IPS DF 4.7 (cell line): ENCODE measurements around the gene SLC2A13.
A peak's percentile ranks its signal among the peaks of the same experiment; 100 is the strongest.
"Not testable (repeated sequence)": the region's sequence is repeated elsewhere in the genome, so short reads cannot be mapped to it uniquely, and the experiment has no call there.

Source experiments
- DNase-seq: peaks from one replicate; pipeline ENCODE4 v3.0.0-alpha.2; 2013; ENCODE audit warnings: low spot score; ENCODE audit errors: extremely low read depth

The SLC2A13 gene

DNA sequence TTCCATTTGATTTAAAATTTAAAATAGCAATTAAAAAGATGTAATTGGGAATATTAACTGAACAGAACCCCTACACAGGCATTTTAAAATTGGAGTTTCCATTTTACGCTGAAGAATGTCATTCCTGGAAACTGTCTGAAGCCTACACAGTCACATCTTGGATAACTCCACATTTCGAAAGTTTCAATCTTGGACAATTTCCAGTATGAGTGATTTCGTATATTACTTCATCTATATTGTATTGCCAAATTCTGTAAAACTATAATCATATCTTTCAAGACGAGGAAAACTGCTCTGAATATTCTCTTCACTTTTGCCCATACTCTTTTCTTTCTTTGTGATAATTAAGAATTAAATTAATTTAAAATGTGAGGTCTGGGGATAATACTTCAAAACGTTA is 292.1 kb downstream of the SLC2A13 start:
- DNase-seq: no peak

DNA sequence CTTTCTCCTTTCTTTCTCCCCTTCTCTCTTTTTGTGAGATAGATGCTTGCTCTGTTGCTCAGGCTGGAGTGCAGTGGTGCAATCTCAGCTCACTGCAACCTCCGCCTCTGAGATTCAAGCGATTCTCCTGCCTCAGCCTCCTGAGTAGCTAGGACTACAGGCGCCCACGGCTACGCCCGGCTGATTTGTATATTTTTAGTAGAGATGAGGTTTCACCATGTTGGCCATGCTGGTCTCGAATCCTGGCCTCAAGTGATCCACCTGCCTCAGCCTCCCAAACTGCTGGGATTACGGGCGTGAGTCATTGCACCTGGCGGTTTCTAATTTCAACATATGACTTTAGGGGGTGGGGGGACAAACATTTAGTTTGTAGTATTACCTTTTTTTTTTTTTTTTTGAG is 293.4 kb downstream of the SLC2A13 start:
- DNase-seq: not testable (repeated sequence)

DNA sequence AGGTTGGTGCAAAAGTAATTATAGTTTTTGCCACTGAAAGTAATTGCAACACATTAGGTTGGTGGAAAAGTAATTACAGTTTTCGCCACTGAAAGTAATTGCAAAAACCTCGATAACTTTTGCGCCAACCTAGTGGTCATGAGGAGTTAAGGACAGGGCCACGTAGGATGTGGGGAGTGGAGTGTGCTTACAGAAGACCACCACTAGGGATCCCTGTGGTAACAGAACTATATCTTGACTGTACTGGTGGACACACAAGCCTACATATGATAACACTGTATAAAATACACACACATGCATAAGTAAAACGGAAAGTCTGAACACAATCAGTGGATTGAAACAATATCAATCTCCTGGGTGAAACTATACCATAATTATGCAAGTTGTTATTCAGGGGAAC is 298.8 kb downstream of the SLC2A13 start:
- peak; percentile 33 for DNase-seq

DNA sequence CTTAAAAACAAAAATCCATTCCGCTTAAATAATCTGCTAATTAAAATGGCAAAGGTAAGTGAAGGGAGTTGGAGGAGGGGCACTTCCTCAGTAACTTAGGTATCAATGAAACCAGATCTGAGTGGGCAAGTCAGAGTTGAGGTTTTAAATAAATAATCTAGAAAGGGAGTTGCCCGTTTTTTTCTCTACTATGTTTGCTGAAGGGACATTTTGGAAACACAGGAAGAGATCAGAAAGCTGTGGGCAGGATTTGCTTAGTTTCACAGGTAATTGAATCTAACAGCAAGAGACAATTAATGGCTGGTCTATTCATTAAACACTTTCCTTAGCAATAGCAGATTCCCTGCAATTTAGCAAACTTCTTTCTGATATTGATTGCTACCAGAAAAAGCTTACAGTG is 300.2 kb downstream of the SLC2A13 start:
- no peak for DNase-seq

DNA sequence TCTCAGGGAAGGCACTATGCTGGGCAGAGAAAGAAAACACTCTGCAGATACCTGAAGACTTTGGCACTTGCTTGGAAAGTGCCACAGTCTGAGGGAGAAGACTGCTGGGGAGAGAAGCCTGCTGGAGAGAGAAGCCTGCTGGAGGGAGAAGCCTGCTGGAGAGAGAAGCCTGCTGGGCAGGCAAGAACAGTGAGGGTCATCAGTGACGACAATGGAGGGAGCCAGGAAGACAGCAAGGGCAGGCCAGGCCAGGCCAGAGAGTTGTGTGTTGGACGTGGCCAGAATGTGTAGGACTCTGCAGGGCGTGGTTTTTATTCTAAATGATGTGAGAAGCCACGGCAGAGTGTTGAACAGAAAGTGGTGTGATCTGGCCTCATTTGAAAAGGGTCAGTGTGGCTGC is 301.0 kb downstream of the SLC2A13 start:
- no peak for DNase-seq

DNA sequence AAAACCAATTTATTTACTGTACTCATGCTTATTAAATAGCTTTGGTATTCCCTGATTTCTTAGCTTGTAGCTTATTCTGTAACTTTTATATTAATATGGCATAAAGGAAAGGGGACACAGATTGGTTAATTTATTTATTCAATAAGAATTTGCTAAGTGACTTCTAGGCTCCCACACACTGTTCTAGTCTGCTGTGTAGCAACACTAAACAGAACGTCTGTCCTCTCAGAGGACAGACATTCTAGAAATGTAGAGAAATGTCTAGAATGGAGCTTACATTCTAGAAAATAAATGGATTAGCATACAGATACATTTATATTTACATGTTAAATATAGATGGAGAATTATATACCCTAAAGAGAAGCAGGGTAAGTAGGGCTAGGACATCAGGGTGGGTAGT is 301.4 kb downstream of the SLC2A13 start:
- no peak for DNase-seq

DNA sequence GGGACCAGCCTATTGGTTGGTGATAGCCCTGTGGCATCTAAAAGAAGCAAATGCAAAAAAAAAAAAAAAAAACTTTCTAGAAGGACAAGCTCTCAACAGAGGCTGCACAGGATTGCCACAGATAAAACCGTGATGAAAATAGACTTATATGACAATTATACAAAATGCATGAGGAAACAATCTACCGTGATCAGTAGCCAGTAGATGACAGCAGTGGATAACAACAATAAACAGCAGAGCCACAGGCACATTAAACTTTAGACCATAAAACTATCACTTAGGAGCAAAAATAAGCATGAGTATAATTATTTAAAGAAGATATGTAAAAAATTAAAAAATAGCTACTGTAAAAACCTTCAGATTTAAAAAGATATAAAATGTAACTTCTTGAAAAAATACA is 302.7 kb downstream of the SLC2A13 start:
- DNase-seq: no peak

DNA sequence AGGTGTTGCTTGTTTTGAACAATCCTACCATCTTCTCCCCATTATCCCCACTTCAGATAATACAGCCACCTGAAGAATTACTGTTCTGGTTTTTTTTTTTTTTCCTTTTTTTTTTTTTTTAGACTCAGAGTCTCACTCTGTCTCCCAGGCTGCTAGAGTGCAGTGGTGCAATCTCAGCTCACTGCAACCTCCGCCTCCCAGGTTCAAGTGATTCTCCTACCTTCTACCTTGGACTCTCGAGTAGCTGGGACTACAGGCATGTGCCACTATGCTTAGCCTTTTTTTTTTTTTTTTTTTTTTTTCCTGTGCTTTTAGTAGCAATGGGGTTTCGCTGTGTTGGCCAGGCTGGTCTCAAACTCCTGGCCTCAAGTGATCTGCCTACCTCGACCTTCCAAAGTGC is 306.9 kb downstream of the SLC2A13 start:
- no peak for DNase-seq

DNA sequence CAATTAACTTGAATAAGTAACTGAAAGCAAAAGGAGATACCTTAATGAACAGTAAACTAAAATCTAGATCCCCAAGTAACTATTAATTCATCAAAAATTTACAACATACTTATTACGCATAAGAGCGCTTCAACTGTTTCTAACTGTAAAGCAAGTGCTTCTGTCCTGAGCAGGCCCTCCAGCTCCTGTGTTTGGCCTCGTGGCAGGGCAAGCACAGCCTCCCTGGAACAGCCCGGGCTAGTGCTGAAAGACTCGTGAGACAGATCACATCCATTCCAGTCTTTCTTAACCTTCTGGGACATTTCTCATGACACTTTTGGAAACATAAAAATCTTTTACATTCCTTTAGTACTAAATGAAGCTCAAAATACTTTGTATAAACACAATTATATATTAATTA is 307.5 kb downstream of the SLC2A13 start:
- no peak for DNase-seq

DNA sequence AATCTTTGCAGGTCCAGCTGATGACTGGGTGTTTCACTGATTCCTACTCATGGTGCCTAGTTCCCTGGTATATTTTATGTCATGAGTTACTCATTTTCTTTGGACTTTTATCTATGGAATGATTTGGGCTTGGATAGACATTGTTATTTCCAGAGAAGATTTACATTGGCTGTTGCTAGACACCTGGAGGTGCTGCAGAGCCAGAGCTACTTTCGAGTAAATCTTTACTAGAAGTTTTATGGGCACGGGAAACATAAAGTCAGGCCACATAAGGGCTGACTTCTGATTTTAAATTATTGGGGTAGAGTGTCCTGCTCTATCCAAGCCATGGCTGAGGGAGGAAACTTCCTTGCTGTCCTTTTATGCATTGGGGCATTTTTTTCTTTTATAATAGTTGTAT is 310.4 kb downstream of the SLC2A13 start:
- no peak for DNase-seq

DNA sequence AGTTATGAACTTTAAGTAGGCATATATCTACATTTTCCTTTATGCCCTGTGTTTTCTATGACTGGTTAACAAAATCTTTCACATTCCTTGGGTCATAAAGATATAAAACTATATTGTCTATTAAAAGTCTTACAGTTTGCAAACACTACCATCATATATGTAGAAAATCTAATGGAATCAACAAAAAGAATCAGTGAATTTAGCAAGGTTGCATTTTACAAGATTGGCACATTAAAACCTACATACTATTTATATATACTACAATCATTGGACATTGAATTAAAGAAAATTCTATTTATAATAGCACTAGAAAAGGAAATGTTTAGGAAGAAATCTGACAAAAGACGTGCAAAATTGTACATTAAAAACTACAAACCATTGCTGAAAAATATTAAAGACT is 312.9 kb downstream of the SLC2A13 start:
- no peak for DNase-seq

DNA sequence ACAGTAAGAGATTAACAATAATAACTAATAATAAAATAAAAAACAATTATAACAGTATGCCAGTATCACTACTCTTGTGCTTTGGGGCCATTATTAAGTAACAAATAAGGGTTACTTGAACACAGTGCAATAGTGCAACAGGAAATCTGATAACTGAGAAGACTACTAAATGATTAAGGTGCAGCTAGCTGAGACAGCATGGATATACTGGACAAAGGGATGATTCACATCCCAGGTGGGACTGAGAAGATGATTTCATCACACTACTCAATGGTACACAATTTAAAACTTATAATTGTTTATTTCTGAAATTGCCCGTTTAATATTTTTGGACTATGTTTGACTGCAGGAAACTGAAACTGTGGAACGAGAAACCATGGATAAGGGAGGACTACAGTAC is 317.6 kb downstream of the SLC2A13 start:
- DNase-seq: no peak

DNA sequence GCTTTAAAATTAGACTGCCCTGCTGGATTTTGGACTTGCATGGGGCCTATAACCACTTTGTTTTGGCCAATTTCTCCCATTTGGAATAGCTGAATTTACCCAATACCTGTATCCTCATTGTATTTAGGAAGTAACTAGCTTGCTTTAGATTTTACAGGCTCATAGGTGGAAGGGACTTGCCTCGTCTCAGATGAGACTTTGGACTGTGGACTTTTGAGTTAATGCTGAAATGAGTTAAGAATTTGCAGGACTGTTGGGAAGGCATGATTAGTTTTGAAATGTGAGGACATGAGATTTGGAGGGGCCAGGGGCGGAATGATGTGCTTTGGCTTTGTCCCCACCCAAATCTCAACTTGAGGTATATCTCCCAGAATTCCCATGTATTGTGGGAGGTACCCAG is 320.1 kb downstream of the SLC2A13 start:
- not testable (repeated sequence) for DNase-seq

DNA sequence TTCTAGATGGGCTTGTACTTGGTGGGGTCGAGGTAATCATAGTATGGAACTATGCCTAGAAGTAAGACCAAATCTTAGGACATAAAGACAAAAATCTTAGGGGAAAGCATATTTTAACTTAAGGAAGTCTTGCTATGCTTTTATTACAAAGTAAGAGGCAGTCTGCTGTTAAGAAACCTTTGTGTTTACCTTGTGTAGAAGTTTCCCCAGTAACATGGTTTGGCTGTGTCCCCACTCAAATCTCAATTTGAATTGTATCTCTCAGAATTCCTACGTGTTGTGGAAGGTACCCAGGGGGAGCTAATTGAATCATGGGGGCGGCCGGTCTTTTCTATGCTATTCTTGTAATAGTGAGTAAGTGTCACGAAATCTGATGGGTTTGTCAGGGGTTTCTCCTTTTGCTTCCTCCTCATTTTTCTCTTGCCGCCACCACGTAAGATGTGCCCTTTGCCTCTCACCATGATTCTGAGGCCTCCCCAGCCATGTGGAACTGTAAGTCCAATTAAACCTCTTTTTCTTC is 323.8 kb downstream of the SLC2A13 start:
- no peak for DNase-seq

DNA sequence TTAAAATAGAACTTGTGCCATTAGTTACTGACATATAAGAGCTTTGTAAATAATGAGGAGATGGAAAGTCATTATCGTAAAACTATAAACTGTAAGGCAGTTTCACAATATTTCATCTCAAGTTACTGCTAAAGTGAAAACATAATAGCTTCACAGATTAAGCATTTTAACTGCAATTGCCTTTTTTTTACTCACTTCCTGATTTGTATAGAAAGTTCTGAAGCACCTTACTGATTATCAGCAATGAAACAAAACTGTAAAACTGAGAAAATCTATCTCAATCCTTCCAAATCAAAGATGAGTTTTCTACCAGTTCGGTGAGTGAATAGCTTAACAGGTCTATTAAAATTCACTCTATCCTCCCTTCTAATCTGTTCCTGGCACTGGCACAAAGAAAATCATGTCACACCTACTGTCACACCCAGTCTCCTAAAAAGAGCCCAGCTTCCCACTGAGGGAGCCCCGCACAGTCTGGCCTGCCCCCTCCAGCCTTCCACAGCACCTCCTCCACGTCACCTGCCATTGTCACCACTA is 324.9 kb downstream of the SLC2A13 start:
- DNase-seq: no peak

DNA sequence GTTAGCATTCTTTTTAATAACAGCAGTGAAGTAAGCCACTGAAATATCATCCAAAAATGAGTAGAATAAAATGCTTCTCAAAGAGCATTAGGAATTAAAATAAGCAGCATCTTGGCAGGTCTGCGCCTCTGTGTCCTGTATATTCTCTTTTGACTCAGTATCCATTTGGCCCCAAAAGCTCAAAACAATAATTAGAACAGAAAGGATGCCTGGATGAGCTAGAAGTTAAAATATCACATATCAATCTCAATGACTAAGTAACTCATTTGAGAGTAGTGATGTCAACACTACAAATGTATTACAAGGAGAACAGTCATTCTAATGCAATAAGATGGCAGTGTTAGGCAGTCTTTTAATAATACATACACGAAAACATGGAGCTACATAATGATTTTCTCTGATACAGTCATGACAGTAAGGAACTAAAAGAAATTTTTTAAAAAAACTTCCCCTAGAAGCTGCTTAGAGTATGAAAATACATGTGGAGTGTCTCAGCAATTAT is 325.4 kb downstream of the SLC2A13 start:
- DNase-seq: no peak

DNA sequence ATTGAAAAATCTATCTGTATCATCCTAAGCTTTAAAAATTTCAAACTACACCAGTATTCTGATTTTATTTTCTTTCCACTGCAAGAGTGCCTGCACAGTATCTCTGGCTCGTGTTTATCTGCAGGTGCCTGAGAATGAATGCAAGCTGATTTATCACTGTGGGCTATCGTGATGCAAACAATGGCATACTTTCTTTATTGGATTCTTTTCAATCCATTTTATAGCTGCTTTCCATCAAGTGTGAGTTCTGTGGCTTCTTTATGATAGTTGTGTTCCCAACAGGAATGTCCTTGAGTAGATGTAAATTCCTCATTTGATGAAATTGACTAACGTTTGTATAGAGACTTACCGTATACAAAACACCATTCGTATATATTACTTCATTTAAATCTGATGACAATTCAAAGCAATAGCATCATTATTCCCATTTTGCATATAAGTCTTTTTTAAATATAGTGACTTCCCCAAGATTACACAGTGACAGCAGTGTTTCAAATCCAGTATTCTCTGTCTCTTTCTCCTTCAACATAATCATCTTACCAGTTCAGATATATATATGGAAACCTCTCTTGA is 326.0 kb downstream of the SLC2A13 start:
- no peak for DNase-seq

DNA sequence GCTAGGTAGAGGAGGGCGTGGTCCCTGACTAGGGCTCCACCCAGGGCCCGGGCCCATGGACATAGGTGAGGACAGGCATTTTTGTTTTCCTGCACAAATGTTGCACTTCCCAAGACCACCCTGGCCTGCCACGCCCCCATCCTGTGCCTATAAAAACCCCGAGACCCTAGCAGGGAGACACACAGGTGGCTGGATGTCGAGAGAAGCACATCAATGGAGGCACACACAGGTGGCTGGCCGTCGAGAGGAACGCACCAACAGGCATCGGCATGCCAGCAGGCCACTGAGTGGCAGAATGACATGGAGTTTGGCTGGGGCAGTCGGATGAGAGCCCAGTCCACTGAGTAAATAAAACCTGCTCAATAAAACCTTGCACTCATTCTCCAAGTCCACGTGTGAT is 328.4 kb downstream of the SLC2A13 start:
- DNase-seq: no peak

DNA sequence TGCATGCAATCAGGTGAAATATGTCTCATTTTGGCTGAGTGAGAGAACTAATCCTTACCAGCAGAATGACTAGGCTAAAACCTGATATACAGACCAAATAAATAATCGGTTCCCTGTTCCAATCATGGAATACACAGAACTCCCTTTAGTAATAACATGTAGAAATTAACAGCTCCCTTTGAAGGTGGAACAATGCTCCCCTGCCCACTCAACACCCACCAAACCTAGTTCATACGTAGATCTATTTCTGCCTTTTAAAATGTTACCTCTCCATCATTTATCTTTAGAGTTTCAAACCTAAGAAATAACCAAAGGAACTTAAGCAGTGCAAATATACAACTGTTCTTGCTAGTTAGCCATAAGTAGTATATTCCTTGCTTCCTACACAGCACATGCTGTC is 332.6 kb downstream of the SLC2A13 start:
- no peak for DNase-seq

DNA sequence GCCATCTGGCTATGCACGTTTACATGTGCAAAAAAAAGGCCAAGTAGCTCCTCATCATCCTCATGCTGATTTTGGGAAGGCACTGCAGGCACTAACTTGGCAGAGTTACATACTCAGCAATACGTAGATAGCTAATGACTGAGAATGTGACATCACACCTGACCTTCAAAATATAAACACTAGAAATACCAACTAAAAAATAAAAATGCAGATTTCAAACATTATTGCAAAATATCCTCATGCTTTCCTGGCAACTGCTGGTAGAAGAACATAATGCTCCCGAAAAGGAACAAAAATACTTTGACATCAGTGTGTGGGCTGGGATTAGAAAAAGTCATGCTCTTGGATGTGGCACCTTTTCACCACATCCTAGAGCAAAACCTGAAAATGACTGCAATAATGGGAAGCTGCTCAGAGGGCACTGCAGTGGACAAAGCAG is 333.0 kb downstream of the SLC2A13 start:
- no peak for DNase-seq

DNA sequence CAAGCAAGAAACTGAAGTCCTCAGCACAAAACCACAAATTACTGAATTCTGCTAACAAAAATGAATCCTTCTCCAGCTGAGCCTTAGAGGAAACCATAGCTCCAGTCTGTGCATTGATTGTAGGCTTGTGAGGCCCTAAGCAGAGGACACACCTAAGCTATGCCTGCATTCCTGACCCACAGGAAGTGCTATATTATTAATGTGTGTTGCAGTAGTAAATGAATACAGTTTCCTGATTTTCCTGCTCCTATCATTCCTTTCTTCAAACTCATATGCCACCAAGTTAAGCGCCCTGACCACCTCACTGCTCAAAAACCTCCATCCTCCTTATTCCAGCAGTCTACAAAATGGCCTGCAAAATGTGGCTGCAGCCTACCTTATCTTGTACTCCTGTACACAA is 334.4 kb downstream of the SLC2A13 start:
- no peak for DNase-seq

DNA sequence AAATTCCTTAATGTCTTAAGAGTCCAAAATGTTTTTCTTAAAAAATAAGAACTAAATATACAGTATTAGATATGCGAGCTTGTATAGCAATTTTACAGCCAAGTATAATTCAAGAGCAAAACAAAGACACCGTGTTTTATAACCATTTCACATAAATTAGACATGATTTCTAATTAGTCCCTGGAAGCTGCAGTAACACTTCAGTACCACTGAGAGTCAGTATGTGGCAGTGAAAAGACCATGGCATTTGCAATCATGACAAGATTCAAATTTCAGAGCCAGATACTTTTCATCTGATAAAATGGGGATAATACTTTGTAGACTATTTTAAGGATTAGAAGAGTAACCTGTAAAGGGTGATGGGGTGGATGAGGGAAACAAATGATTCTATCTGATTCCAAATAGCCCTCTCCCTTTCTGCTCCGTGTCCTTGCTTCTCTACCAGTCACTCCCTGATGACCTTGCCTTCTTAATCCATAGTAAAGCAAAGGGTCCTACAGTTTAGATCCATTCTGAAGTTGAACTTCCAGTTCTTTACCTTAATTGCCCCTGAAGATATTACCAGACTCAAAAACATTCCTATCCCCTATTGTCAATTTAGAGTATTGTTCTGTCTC is 340.8 kb downstream of the SLC2A13 start:
- no peak for DNase-seq

DNA sequence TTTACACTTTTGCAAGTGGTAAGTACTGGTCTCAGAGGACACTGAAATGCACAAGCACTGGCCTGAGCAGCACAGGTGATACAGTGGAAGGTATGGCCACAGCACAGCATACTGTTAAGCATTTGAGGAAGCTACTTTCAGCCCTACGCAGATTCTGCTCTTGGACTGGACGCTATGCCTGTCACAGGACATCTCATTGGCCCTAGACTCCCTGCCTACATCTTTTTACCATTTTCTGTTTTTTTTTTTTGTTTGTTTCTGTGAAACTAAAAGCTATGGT is 342.1 kb downstream of the SLC2A13 start:
- DNase-seq: no peak
